ENCODE results near the gene PCSK2.

The PCSK2 gene

DNA sequence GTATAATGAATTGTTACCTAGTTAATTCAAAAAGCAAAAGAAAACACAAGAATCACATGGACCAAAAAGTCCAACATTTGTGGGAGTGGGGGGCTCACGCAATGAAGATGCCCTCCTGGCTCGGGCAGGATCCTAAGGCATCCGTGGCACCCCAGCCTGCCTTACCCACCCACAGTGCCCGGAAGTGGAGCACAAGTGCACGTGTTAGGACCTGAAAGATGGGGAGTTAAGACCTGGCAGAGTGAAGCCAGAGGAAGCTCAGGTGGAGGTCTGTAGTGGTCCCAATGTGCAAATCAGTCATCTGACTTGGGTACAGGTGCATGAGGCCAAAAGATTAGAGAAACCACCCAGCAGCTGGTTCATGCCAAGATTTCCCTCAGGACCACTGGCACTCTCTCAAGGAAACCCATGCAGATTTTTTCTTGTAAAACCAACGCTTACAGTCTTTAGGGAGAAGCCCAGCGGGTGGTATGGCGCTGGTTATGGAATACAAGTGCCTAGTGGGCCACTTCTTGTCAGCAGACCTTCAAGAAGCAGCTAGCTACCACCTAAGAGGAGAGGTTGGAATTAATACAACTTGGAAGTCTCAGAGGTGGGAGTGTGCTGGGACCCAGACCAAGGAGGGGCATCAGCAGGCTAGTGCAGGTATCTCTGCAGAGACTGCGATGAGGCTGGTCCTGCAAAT lies 262.2 kb downstream of the PCSK2 start:
- no peak for DNase-seq

DNA sequence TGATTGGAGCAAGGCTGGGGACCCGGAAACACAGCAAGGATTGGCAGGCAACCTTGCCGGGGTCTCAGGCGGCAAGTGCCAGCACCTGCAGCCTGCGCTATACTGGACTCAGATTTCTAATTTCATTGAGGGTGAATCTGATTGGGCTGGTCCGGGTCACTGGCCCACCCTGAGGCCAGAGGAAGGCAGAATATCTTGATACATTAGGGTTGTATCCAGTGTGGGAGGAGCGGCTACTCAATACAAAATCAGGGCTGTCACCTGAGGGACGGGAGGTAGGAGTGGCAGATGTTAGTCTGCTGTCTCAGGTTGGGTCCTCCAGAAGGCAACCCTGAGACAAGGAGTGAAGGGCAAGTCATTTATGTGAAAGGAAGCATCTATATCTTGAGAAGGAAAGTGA lies 263.7 kb downstream of the PCSK2 start:
- DNase-seq: no peak

DNA sequence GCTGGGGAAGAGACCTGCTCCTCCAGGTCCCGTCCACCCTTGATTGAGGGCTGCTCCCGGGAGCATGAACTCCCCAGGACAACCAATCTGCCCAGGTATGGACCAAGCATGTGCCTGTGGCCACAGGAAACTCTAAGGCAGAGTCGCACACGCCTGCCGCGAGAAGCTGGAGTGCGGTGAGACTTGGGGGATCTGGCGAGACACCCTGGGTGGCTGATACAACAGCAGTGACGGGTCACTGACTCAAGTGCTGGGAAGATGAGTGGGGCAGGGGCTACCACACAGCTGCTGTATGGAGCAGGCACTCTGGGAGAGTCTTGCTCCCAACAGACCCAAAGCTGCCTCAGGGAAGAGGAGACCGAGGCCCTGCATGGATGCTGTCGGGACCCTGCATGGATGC lies 264.2 kb downstream of the PCSK2 start:
- DNase-seq: no peak

DNA sequence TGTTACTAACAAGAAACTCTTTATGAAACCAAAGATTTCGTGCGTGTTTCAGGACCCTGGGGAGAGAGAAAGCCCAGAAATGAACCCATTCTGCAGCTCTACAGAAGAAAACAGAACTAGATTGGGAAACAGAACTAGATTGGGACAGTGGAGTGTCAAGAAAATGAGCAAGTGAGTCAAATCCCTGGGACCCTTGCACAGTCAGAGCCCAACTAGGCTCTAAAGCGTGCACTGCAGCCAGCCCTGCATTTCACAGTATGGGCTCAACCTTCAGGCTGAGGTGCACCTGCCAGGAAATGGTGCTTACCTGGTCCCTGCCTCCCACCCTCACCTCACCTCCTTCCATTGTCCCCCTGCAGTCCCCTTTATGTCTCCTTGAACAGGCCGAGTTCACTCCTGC lies 264.6 kb downstream of the PCSK2 start:
- no peak for DNase-seq

DNA sequence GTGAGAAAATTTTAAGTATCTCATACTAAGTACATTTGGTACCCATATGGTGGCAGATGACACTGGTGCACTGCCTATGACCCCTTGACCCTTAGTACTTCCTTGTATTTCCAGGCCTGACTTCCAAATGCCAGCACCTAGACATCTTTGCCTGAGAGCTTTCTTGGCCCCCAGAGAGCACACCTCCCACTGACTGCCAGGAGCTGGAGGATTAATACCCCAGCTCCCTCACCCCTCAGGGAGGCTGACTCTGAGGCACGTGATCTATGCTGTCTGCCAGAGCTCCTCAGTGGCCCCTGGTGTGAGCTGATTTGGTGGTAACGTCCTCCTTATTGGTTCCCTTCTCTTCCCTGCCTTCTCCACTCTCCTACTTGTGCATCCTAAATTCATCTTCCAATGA lies 266.3 kb downstream of the PCSK2 start:
- no peak for DNase-seq

DNA sequence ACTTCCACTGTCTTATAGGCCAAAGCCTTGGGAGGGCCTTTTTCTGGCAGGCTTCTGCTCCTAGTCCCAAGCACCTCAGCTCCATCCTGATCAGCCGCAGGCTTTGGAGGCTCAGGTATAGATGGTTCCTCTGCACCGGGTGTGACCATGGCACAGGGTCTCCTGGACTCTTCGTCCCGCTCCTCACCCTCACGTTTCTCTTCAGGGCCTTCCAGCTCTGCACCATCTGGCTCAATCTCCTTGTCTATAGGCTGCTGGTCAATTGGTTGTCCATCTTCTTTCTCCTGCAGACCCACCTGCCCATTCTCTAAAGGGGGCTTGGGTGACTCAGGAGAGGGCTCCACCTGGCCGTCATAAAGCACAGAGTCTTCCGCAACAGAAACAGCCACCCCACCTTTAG lies 267.4 kb downstream of the PCSK2 start:
- DNase-seq: no peak

DNA sequence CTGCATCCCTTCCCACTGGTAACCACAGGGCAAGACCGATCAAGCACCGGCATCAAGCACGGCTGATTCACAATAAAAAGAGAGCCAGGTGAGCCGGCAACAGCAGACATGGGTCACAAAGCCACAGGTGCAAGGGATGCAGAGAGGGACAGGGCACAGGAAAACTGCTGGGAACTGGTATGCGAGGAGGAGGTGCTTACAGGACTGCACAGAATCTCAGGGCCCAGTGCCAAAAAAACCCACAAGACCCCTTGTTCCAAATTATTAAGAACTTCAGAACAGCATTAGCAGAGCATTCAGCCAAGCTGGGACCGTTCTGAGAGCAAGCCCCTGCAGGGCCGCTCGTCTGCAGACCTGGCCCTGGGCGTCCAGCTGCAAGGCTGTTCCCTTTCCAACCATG lies 269.0 kb downstream of the PCSK2 start:
- DNase-seq: no peak

DNA sequence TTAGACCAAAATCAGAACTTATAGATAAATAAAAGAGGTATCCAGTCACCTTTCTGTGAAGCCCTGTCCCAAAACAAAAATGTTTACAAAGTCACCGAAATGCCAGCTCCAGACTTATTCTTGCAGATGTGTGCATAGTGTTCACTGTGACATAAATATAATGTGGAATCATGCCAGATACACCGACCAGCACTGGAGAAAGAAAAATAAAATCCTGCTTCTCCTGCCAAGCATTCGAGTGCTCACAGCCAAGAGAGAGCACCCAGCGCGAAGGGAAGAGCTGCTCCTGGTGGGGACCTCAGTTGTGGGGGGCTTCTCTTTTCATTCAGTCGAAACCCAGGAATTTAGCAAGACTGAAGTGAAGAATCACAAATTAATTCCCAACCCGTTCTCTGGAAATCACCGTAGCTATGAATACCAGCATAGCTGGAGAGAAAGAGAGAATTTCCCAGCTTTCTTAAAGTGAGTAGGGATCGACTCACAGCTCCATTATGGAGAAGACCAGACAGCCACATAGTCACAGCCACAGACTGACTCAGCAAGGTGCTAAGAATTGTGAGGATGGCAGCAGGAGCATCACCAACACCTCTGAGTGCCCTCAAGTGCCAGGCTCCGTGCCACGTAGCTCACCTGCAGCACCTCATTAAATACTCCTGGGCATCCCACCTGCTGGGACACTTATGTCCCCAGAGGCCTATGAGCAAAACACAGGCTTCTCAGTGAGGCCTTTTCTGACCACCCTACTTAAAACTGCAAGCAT lies 271.2 kb downstream of the PCSK2 start:
- no peak for DNase-seq

DNA sequence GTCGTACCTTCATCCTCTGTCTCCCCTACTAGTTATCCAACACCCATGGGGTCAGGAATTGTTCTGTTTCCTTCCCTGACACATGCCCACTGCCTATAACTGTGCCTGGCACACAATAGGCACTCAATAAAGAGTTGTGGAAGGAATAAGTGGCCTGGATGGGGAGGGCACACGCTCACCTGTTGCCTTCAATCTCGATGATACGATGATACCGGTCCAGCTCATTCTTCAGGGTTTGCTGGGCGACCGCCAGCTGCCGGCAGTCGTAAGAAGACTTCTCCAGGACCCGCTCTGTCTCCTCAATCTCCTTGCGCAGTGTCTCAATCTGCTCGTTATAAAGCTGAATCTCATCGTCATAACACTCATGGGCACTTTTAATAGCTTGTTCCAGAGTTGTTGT lies 271.8 kb downstream of the PCSK2 start:
- DNase-seq: no peak

DNA sequence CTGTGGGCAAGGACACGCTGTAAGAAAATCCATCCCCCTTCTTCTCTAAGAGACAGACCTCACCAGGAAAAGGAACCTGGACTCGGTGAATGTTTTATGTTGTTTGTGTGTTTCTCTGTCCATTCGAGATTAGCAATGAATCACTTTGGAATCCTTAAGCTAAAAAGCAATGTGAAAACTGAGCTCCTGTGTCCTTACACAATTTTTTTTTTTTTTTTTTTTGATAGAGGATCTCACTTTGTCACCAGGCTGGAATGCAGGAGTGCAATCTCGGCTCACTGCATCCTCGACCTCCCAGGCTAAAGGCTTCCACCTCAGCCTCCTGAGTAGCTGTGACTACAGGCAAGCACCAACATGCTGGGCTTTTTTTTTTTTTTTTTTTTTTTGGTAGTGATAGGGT lies 272.2 kb downstream of the PCSK2 start:
- no peak for DNase-seq

DNA sequence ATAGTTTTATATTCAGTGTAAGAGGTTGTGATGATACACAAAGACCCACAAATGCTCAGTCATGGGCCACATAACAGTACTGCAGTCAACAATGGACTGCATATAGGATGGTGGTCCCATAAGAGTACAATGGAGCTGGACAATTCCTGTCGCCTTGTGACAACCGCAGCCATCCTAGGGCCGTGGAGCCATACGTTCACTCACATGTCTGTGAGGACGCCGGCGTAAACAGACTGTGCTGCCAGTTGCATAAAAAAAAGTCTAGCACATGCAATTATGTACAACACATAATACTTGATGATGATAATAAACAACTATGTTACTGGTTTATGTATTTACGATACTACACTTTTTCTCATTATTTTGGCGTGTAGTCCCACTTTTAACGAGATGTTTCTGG lies 273.4 kb downstream of the PCSK2 start:
- DNase-seq: no peak

DNA sequence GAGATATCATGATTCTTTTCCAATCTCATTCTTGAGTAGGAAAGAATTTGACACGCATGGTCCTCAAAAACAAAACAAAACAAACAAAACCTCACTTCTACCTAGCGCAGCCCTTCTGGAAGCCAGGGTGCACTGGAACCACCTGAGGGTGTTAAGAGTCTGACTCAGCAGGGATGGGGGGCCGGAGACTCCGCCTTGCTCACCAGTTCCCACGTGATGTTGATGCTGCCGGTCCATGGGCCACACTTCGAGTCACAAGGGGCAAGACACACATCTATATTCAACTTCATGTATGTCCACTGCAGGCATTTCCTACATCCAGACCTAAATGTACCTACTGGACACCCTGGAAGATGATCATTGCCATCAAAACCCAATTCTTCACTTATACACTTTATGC lies 274.0 kb downstream of the PCSK2 start:
- no peak for DNase-seq

DNA sequence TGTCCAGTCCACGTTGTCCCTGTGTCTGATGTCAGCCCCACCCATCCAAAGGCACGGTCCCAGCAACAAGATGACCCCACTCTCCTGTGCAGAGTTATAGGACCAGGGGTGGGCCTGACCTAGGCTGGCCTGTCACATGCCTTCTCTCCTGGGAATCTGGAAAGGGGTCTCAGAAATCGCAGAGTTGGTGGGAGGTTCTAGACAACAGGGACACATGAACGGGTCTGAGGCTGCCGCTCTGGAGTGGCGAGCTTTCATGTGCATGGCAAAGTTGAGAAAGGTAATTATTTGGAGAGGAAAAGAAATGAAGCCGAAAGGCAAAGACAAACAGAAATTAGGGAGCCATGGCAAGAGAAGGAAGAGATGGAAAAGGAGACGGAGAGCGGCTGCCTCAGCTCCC lies 274.9 kb downstream of the PCSK2 start:
- DNase-seq: no peak

DNA sequence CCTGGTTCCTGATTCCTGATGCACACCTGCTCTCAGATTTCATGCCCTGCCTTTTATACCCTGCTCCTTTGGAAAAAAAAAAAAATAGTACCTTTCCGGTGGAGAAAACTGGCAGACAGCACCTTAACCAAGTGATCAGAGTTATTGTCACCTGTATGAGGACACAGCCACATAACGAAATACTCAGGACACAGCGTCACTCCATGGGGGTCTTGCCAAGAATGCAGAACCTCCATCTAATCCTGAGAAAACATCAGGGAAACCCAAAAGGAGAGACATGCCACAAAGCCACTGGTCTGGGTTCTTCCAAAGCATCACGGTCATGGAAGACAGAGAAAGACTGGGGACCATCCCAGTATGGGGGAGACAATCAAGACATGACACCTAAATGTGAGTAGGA lies 275.3 kb downstream of the PCSK2 start:
- no peak for DNase-seq

DNA sequence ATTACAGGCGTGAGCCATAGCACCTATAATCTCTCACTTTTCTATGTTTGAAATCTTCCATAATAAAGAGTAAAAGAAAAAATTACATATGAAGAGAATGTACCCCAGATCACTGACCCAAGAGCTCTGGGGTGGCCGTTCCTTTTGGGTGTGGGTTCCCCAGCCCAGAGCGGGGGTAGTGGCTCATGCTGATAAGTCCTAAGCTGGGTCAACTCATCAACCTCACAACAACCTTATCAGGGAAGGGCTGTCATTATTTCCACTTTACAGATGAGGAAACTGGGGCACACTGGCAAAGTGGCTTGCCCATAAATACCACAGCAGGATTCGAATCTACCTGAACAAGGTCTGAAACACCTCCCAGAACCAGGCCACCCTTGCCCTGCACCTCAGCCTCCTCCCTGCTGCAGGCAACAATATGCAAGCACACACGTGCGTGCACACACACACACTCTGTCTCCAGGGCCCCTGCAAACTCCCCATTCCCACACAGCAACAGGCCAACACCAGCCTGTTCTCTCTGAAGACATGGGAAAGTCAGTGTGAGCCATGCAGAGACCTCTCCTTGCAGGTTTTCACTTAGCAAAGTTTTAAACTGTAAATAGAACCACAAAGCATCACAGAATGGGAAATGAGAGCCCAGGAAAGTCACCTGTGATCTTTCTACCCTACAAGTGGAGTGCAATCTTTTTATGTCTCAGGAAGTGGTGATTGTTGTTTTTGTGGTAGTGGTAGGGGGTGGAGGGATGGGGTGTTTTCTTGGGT lies 276.6 kb downstream of the PCSK2 start:
- no peak for DNase-seq

DNA sequence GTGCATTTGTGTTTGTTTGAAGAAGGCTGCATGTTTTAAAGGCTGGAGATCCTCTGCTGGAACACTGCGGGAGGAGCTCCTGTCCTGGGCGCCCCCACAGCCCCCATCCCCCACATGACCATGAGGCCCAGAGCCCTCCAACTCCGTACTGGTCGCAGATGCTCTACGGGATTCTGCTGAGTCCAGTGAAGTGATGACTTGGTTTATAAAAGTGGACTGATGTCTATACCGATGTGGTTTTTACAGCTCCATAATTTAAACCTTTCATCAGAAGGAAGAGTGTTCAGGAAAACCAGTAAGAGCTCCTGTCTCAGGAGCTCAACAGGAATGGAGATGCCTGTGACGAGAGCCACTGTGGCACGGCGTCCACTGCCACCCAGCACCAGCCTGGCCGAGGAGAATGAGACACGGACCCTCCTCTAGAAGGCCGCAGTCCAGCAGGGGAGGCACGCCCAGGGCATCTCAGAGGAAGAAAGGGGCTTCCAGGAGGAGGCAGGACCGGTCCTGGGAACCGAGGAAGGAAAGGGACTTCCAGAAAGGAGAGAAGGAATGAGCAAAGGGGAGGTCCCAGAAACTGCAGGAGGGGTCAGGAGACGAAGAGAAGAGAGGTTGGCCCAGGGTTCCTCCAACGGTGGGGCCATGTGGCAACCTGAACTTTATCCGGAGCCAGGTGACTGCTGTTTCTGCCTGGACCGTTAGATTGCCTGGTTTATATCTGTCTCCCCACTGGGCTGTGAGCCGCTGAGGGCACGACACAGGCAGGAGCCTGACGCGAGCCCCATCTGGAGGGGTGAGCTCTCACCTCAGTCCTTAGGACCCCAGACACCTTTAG lies 277.4 kb downstream of the PCSK2 start:
- no peak for DNase-seq

DNA sequence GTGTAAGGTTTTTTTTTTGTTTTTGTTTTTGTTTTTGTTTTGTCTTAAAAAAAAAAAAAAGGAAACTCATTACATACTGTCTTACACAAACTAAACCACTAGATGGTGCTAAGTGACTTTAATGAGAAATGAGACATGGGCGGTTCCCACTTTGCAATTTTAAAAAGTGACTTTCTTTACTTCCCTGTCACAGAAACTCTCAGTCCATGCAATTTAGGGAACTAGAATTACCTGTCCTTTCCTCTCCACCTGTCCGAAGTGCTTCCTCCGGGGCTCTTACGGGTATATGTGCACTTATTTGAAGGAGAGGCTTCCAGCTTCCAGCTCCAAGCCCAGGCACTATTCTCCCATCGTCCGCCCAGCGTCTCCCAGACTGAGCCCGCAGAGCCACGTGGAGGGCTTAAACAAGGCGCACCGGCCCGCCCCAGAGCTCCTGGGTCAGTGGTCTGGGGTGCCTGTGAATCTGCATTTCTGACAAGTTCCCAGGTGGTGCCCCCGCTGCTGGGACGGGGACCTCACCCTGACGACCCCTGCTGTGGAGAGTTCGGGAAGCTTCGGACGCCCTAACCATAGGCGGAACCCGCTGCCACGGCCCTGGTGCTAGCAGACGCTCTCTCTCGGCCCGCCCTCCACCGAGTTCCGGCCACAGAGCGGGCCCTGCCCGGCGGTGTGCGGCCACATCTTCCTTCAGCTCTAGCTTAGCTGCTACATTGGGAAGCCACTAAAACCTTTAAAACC lies 278.2 kb downstream of the PCSK2 start:
- DNase-seq: no peak

DNA sequence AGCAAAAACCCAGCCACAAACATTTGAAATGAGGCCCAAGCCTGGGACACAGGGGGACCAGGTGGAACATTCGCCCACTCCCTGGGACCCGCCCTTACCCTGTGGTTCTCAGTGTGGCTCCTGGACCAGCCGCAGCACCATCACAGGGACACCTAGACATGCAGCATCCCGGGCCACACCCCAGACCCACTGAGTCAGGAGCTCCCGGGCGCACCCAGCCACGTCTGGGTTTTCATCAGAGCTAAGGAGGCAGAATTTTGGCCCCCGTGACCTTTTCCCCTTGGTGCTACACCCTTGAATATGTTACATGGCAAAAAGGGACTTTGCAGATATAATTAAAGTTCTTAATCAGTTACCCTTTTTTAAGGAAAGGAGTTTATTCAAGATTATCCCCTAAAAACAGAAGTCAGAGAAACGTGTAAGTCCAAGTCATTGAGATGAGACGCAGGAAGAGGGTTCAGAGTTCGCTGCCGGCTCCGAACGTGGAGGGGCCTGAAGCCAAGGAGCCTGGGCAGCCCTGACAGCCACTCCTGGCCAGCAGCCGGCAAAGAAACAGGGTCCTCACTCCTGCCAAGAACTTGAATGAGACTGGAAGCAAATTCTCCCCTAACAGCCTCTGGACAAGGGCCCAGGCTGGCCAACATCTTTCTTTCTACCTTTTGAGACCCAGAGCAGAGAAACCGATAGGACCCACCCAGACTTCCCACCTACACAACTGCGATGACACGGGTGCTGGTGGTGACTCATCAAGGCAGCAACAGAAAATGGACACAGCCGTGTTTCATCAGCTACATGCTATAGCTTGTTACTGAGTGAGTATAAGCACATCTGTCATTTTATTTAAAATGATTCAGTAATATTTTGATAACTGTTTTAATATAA lies 279.0 kb downstream of the PCSK2 start:
- DNase-seq: no peak

DNA sequence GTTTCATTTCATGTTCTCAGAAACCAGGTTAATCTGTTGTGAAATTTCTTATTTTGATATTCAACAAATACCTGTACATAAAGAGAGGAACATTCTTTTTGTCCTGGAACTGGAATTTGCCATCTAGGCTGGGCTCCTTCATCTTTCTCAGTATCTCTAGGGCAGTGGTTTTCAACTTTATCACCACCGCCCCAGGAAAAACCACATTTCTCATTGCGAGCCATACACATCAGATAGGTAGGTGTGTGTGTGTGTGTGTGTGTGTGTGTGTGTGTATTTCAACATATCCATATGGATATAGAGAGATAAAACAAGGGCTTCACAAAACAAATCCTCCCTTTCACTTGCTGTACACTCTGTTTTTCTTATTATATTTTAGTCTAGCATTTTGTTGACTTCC lies 280.2 kb downstream of the PCSK2 start:
- no peak for DNase-seq

DNA sequence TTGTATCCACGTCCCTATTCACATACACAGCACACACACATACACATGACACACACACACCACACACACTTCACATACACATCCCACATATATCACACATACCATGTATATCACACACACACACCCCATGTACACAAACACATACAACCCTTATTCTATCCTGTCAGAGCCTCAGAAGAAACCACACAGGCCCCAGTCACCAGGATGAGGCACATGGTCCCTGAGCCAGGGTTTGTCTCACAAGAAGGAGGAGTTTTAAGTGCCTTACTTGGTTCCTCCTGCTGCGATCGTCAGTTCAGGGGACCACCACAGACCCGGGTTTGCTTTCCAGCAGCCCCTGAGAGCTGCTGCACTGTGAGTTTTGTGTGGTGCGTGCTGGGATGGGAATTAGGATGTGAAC lies 280.7 kb downstream of the PCSK2 start:
- DNase-seq: no peak

DNA sequence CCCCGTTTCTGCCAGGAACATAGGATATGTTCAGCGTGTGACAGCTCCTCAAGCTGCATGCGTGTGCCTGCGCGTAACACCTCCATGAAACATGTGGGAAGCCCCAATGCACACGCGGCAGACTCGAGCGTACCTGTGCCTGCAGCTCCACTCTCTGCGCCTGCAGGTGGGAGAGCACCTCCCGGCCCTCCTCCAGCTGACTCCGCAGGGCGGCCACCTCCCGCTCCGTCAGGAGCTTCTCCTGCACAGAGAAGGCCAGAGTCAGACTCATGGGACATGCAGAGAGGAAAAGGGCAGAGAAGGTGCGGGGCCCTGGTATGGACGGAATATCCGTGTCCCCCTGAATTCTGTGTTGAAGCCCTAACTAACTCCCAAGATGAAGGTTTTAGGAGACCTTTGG lies 281.9 kb downstream of the PCSK2 start:
- no peak for DNase-seq
